CD14-positive monocyte (primary cell): Measurements from ENCODE around the gene ASCL2. TPM values are rescaled to one million over a fixed set of nuclear protein-coding genes. Genes with fewer than 3 reads are reported as not detected.
A peak's percentile ranks its signal among the peaks of the same experiment; 100 is the strongest.

Experiments
- DNase-seq, 3 donors: peaks; one replicate each; pipeline ENCODE4 v3.0.0-alpha.2; 2011 to 2022
- H2AFZ ChIP-seq: 2 replicates; pipeline ENCODE4 v1.6.0; 2012; ENCODE audit warnings: mild to moderate bottlenecking, low read depth, low read length, inconsistent platforms; ENCODE audit not compliant: insufficient read depth, poor library complexity, severe bottlenecking
- H3K27ac ChIP-seq, 2 donors: 1 replicate in 1 of 2; 2 replicates in 1 of 2; pipeline ENCODE4 v1.5.1; 2012 to 2013; ENCODE audit warnings: low read length in 2 of 2, control low read depth in 1 of 2, inconsistent platforms in 1 of 2, low read depth in 1 of 2, mild to moderate bottlenecking in 1 of 2
- H3K27me3 ChIP-seq, 2 donors: one replicate each; pipeline versions ENCODE4 v1.6.0 to v1.6.1; 2011 to 2013; ENCODE audit warnings: low read length in 2 of 2; ENCODE audit not compliant: control insufficient read depth in 2 of 2, insufficient read depth in 2 of 2
- H3K36me3 ChIP-seq, 2 donors: replicated peaks in 1 of 2; 1 replicate in 1 of 2; 2 replicates in 1 of 2; pipeline versions ENCODE4 v1.5.1 to v1.6.1; 2012 to 2013; ENCODE audit warnings: low read length in 2 of 2, control low read depth in 1 of 2, inconsistent platforms in 1 of 2, mild to moderate bottlenecking in 1 of 2; ENCODE audit not compliant: insufficient read depth in 2 of 2, control insufficient read depth in 1 of 2
- H3K4me1 ChIP-seq, 2 donors: 1 replicate in 1 of 2; 2 replicates in 1 of 2; pipeline versions ENCODE4 v1.5.1 to v1.6.1; 2012 to 2013; ENCODE audit warnings: low read length in 2 of 2, control low read depth in 1 of 2, inconsistent platforms in 1 of 2, mild to moderate bottlenecking in 1 of 2, moderate library complexity in 1 of 2; ENCODE audit not compliant: insufficient read depth in 2 of 2, control insufficient read depth in 1 of 2
- H3K4me2 ChIP-seq: replicated peaks from 2 replicates; pipeline ENCODE3; 2012; ENCODE audit warnings: low read length, moderate library complexity, mild to moderate bottlenecking; ENCODE audit not compliant: poor library complexity, severe bottlenecking; ENCODE audit errors: extremely low read depth
- H3K4me3 ChIP-seq, 3 experiments: fragments of 200-600 bp in 1 of 3; sonication (generic) in 1 of 3; replicated peaks in 1 of 3; 1 replicate in 2 of 3; 2 replicates in 1 of 3; pipeline ENCODE4 v1.5.1; 2011 to 2013; ENCODE audit warnings: low read length in 3 of 3, mild to moderate bottlenecking in 3 of 3, control low read depth in 2 of 3, low read depth in 2 of 3, inconsistent platforms in 1 of 3, moderate library complexity in 1 of 3
- H3K79me2 ChIP-seq: 2 replicates; pipeline ENCODE4 v1.6.0; 2012; ENCODE audit warnings: mild to moderate bottlenecking, control low read depth, inconsistent platforms, low read length, moderate library complexity; ENCODE audit not compliant: insufficient read depth
- H3K9ac ChIP-seq: 2 replicates; pipeline ENCODE4 v1.6.0; 2017; ENCODE audit warnings: low read length, mild to moderate bottlenecking; ENCODE audit not compliant: insufficient read depth, poor library complexity, severe bottlenecking
- H3K9me3 ChIP-seq, 2 donors: replicated peaks in 1 of 2; 1 replicate in 1 of 2; 2 replicates in 1 of 2; pipeline versions ENCODE4 v1.5.1 to v1.6.1; 2012 to 2013; ENCODE audit warnings: low read length in 2 of 2, control low read depth in 1 of 2; ENCODE audit not compliant: control insufficient read depth in 1 of 2, insufficient read depth in 1 of 2
- H4K20me1 ChIP-seq: 2 replicates; pipeline ENCODE4 v1.6.0; 2012; ENCODE audit warnings: mild to moderate bottlenecking, low read length, control low read depth, moderate library complexity; ENCODE audit not compliant: insufficient read depth
- H3K27ac Mint-ChIP-seq, 7 donors: one replicate each; pipeline ENCODE4 v1.8.0; 2020; ENCODE audit warnings: mild to moderate bottlenecking in 7 of 7, mixed read lengths in 7 of 7, moderate library complexity in 6 of 7, inconsistent platforms in 2 of 7
- H3K27me3 Mint-ChIP-seq, 3 donors: one replicate each; pipeline ENCODE4 v1.8.0; 2021 to 2022; ENCODE audit warnings: low read depth in 3 of 3, mild to moderate bottlenecking in 3 of 3, mixed read lengths in 3 of 3, moderate library complexity in 3 of 3, inconsistent platforms in 1 of 3
- H3K36me3 Mint-ChIP-seq, 2 donors: one replicate each; pipeline ENCODE4 v1.8.0; 2020; ENCODE audit warnings: mixed read lengths in 2 of 2, inconsistent platforms in 1 of 2, mild to moderate bottlenecking in 1 of 2
- H3K4me1 Mint-ChIP-seq: one replicate; pipeline ENCODE4 v1.8.0; 2020; ENCODE audit warnings: mild to moderate bottlenecking, mixed read lengths
- H3K4me3 Mint-ChIP-seq, 2 donors: one replicate each; pipeline ENCODE4 v1.8.0; 2020; ENCODE audit warnings: mild to moderate bottlenecking in 2 of 2, mixed read lengths in 2 of 2, moderate library complexity in 1 of 2
- H3K9me3 Mint-ChIP-seq, 7 donors: one replicate each; pipeline ENCODE4 v1.8.0; 2020 to 2022; ENCODE audit warnings: mixed read lengths in 7 of 7, mild to moderate bottlenecking in 6 of 7, moderate library complexity in 6 of 7, inconsistent platforms in 2 of 7
- CTCF ChIP-seq: fragments of 200-600 bp; IDR thresholded peaks from one replicate; pipeline ENCODE4 v1.8.0; 2022; ENCODE audit warnings: antibody characterized with exemption, mild to moderate bottlenecking
- WGBS: methylation state at CpG from one replicate; pipeline ENCODE4 v1.1.5; 2013; ENCODE audit warnings: missing lambda C conversion rate; ENCODE audit not compliant: insufficient coverage; 5-methylcytosine and 5-hydroxymethylcytosine counted together
- intact Hi-C, 2 donors: fragments of 100-400 bp; cut with micrococcal nuclease; formaldehyde crosslinking; loops; one replicate each; pipeline versions ENCODE4 v1.15.0 to v1.15.1; 2023
- polyA plus RNA-seq, 3 donors: library from polyadenylated mRNA; depleted of rRNA in 1 of 3; unstranded in 2 of 3; stranded (reverse) in 1 of 3; fragments of 300-500 nt in 2 of 3; fragments of >200 nt in 1 of 3; fragmentation: Illumina TruSeq in 2 of 3; gene quantifications; 1 replicate in 2 of 3; 2 replicates in 1 of 3; pipeline ENCODE4 v1.2.3, GENCODE V29; 2012 to 2021

The ASCL2 gene
- polyA plus RNA-seq, 3 donors = 5.7 to 11.4 (median 8.3) TPM

GRCh38 chr11:2260491-2261364 is 9.7 kb downstream of the ASCL2 start:
- 94% methylated on average over 24 of the region's 26 CpGs for WGBS
- Mint-ChIP-seq H3K9me3 (no peaks in the 10 kb centered on the region), H3K27me3 (peaks cover 1 to 11% (median 2%) of the 10 kb centered on the region in 3 donors), H3K36me3 (peaks cover 0 to 2% of the 10 kb centered on the region in 2 donors), H3K4me3 (no peak overlapping the region), H3K27ac (peak overlapping the region in 1 of 7 donors; percentile 2), H3K4me1 (peaks cover 13% of the 10 kb centered on the region)
- peaks cover 12 to 13% of the 10 kb centered on the region in 2 donors for H3K4me1 ChIP-seq
- no peak for DNase-seq
- no peak overlapping the region for H2AFZ ChIP-seq
- H3K9me3 ChIP-seq = no peaks in the 10 kb centered on the region
- no peaks in the 10 kb centered on the region for H3K27me3 ChIP-seq
- H3K27ac ChIP-seq = no peak overlapping the region
- H3K4me2 ChIP-seq = no peak overlapping the region
- intact Hi-C loops = no loop called here
- no peak overlapping the region for H3K4me3 ChIP-seq
- H3K79me2 ChIP-seq = no peaks in the 10 kb centered on the region
- no peak for TF ChIP-seq CTCF
- no peak overlapping the region for H3K9ac ChIP-seq
- no peaks in the 10 kb centered on the region for H3K36me3 ChIP-seq
- no peaks in the 10 kb centered on the region for H4K20me1 ChIP-seq

- Mint-ChIP-seq H3K27me3 (peaks cover 1 to 11% (median 2%) of the 10 kb centered on the region in 3 donors), H3K9me3 (no peaks in the 10 kb centered on the region), H3K36me3 (peaks cover 0 to 2% of the 10 kb centered on the region in 2 donors), H3K4me1 (peaks cover 6% of the 10 kb centered on the region), H3K4me3 (no peak overlapping the region), H3K27ac (no peak overlapping the region)
- no peaks in the 10 kb centered on the region for H3K79me2 ChIP-seq
- DNase-seq = no peak
- no peaks in the 10 kb centered on the region for H4K20me1 ChIP-seq
- peaks cover 4 to 6% of the 10 kb centered on the region in 2 donors for H3K4me1 ChIP-seq
- H3K36me3 ChIP-seq = no peaks in the 10 kb centered on the region
- 85% methylated on average over 8 of the region's 12 CpGs for WGBS
- no peak overlapping the region for H3K9ac ChIP-seq
- intact Hi-C loops = no loop called here
- H3K9me3 ChIP-seq = no peaks in the 10 kb centered on the region
- H3K27me3 ChIP-seq = no peaks in the 10 kb centered on the region
- no peak overlapping the region for H3K4me3 ChIP-seq
- H3K4me2 ChIP-seq = no peak overlapping the region
- no peak overlapping the region for H3K27ac ChIP-seq
- no peak overlapping the region for H2AFZ ChIP-seq
- TF ChIP-seq CTCF = no peak
Observed at GRCh38 chr11:2259897-2260451, 10.4 kb downstream of the ASCL2 start.
